Head of caudate nucleus (tissue), 42 donors: ENCODE results near the gene CACNG8.

ENCODE experiments used
- DNase-seq, 42 donors: peaks; one replicate each; pipeline versions ENCODE4 v3.0.0 to v3.0.0-alpha.2; 2020 to 2021; ENCODE audit warnings: mixed read lengths in 7 of 42
- intact Hi-C: fragments of 100-400 bp; cut with DNase I; formaldehyde crosslinking; loops from one replicate; pipeline ENCODE4 v1.15.0; 2022

The CACNG8 gene

GRCh38 chr19:53989600-53990533 lies 27.1 kb downstream of the CACNG8 start:
- DNase-seq: peak in 1 of 42 donors; percentile 48
- intact Hi-C loops: no loop called here

GRCh38 chr19:53991224-53992113 lies 28.7 kb downstream of the CACNG8 start, which contains the start of gene CACNG6:
TSS of gene CACNG6 (plus strand) at chr19:53991637. CDS start at chr19:53992878, 1,241 bp downstream.
- intact Hi-C loops: no loop called here
- DNase-seq: no peak

GRCh38 chr19:53992211-53992610 lies 29.5 kb downstream of the CACNG8 start:
- intact Hi-C loops: no loop called here
- no peak for DNase-seq

- no peak for DNase-seq
- intact Hi-C loops: no loop called here
Measured at GRCh38 chr19:53992815-53993214, 30.1 kb downstream of the CACNG8 start.

GRCh38 chr19:53993448-53993847 lies 30.7 kb downstream of the CACNG8 start:
- DNase-seq: no peak
- intact Hi-C loops: no loop called here

GRCh38 chr19:53994811-53995210 lies 32.1 kb downstream of the CACNG8 start:
- no peak for DNase-seq
- intact Hi-C loops: no loop called here

- intact Hi-C loops: no loop called here
- DNase-seq: no peak
Measured at GRCh38 chr19:53998223-53998622, 35.5 kb downstream of the CACNG8 start.

- intact Hi-C loops: no loop called here
- DNase-seq: no peak
Measured at GRCh38 chr19:53999694-54000093, 37.0 kb downstream of the CACNG8 start.

- intact Hi-C loops: no loop called here
- DNase-seq: no peak
Measured at GRCh38 chr19:54001496-54001895, 38.8 kb downstream of the CACNG8 start.

- intact Hi-C loops: no loop called here
- no peak for DNase-seq
Measured at GRCh38 chr19:54002495-54003315, 40.0 kb downstream of the CACNG8 start.

GRCh38 chr19:54009440-54009839 lies 46.7 kb downstream of the CACNG8 start:
- no peak for DNase-seq
- intact Hi-C loops: no loop called here

GRCh38 chr19:54010474-54010873 lies 47.7 kb downstream of the CACNG8 start:
- no peak for DNase-seq
- intact Hi-C loops: no loop called here

- DNase-seq: peak in 2 of 42 donors; percentile 6 to 41
- intact Hi-C loops: no loop called here
Measured at GRCh38 chr19:54011507-54012211, 48.9 kb downstream of the CACNG8 start.

- intact Hi-C loops: no loop called here
- no peak for DNase-seq
Measured at GRCh38 chr19:54013866-54014265, 51.1 kb downstream of the CACNG8 start.

GRCh38 chr19:54014920-54015560 lies 52.3 kb downstream of the CACNG8 start:
- no peak for DNase-seq
- intact Hi-C loops: no loop called here

GRCh38 chr19:54017261-54017660 lies 54.5 kb downstream of the CACNG8 start:
- intact Hi-C loops: no loop called here
- peak in 5 of 42 donors; percentile 9 to 48 (median 28) for DNase-seq

GRCh38 chr19:54021363-54021762 lies 58.6 kb downstream of the CACNG8 start:
- intact Hi-C loops: loop anchor here (5.0 to 10.0 kb wide), 2 partner anchors 114 to 217 kb away; partner anchors contain the start of gene CACNG7
- no peak for DNase-seq

- DNase-seq: no peak
- intact Hi-C loops: loop anchor here (5.0 to 10.0 kb wide), 2 partner anchors 115 to 217 kb away; partner anchors contain the start of gene CACNG7
Measured at GRCh38 chr19:54021932-54022331, 59.2 kb downstream of the CACNG8 start.
